ENCODE data around the gene SPINT2.

SPINT2 gene

GRCh38 chr19:38223617-38224013 lies 40.8 kb upstream of the SPINT2 start:
- no peak for TF ChIP-seq CTCF (IDR thresholded peaks at IDR 0.05)

GRCh38 chr19:38224014-38224862 lies 40.1 kb upstream of the SPINT2 start, which contains the start of gene DPF1:
TSS of gene DPF1 (minus strand) at chr19:38224222. CDS start at chr19:38224142, 80 bp downstream.
- peak; percentile 19; the same call in 1 of the 2 replicates for TF ChIP-seq CTCF (IDR thresholded peaks at IDR 0.05)

GRCh38 chr19:38227287-38228004 lies 36.9 kb upstream of the SPINT2 start:
- TF ChIP-seq CTCF (IDR thresholded peaks at IDR 0.05): no peak

GRCh38 chr19:38228005-38228377 lies 36.4 kb upstream of the SPINT2 start:
- TF ChIP-seq CTCF (IDR thresholded peaks at IDR 0.05): no peak

GRCh38 chr19:38228491-38229439 lies 35.6 kb upstream of the SPINT2 start:
- TF ChIP-seq CTCF (IDR thresholded peaks at IDR 0.05): no peak

GRCh38 chr19:38229585-38230073 lies 34.7 kb upstream of the SPINT2 start:
- no peak for TF ChIP-seq CTCF (IDR thresholded peaks at IDR 0.05)

GRCh38 chr19:38231918-38232317 lies 32.5 kb upstream of the SPINT2 start:
- TF ChIP-seq CTCF (IDR thresholded peaks at IDR 0.05): no peak

Data from LNCAP (cell line).